Non-pigmented ciliary epithelial cell (primary cell): ENCODE results near the gene STEAP4.
"Not testable (repeated sequence)": the region's sequence is repeated elsewhere in the genome, so short reads cannot be mapped to it uniquely, and the experiment has no call there.

Experiments used
- DNase-seq: peaks from one replicate; pipeline ENCODE4 v3.0.0-alpha.2; 2010; ENCODE audit warnings: low read depth

Gene STEAP4

GRCh38 chr7:88312061-88312663 is 5.5 kb upstream of the STEAP4 start:
- DNase-seq = no peak

- no peak for DNase-seq
Measured at GRCh38 chr7:88311675-88312036, 5.0 kb upstream of the STEAP4 start.

GRCh38 chr7:88310956-88311674 is 4.4 kb upstream of the STEAP4 start:
- DNase-seq = no peak

- DNase-seq = no peak
Measured at GRCh38 chr7:88309819-88310218, 3.1 kb upstream of the STEAP4 start.

GRCh38 chr7:88307823-88308222 is 1.1 kb upstream of the STEAP4 start:
- no peak for DNase-seq

GRCh38 chr7:88307412-88307811 is 718 bp upstream of the STEAP4 start:
- no peak for DNase-seq

- DNase-seq = no peak
Measured at GRCh38 chr7:88305044-88305443, 1.6 kb downstream of the STEAP4 start.

- no peak for DNase-seq
Measured at GRCh38 chr7:88302486-88302885, 4.2 kb downstream of the STEAP4 start.

- DNase-seq = no peak
Measured at GRCh38 chr7:88301924-88302323, 4.8 kb downstream of the STEAP4 start.

GRCh38 chr7:88300401-88300945 is 6.2 kb downstream of the STEAP4 start:
- no peak for DNase-seq

GRCh38 chr7:88299126-88299525 is 7.6 kb downstream of the STEAP4 start:
- no peak for DNase-seq

GRCh38 chr7:88293866-88294265 is 12.8 kb downstream of the STEAP4 start:
- DNase-seq = no peak

GRCh38 chr7:88291398-88292173 is 15.1 kb downstream of the STEAP4 start:
- no peak for DNase-seq

- no peak for DNase-seq
Measured at GRCh38 chr7:88290491-88290890, 16.2 kb downstream of the STEAP4 start.

- DNase-seq = no peak
Measured at GRCh38 chr7:88289564-88290025, 17.1 kb downstream of the STEAP4 start.

GRCh38 chr7:88281749-88282148 is 24.9 kb downstream of the STEAP4 start:
- no peak for DNase-seq

- no peak for DNase-seq
Measured at GRCh38 chr7:88280801-88281200, 25.9 kb downstream of the STEAP4 start.

GRCh38 chr7:88279323-88279722 is 27.4 kb downstream of the STEAP4 start:
- DNase-seq = no peak

- no peak for DNase-seq
Measured at GRCh38 chr7:88278881-88279280, 27.8 kb downstream of the STEAP4 start.

- no peak for DNase-seq
Measured at GRCh38 chr7:88276605-88277153, 30.0 kb downstream of the STEAP4 start.

GRCh38 chr7:88274856-88275255 is 31.8 kb downstream of the STEAP4 start:
- not testable (repeated sequence) for DNase-seq

- DNase-seq = no peak
Measured at GRCh38 chr7:88269586-88269985, 37.1 kb downstream of the STEAP4 start.

GRCh38 chr7:88268858-88269257 is 37.8 kb downstream of the STEAP4 start:
- no peak for DNase-seq
